ENCODE results near the gene PJVK. TPM values are rescaled to one million over a fixed set of nuclear protein-coding genes. Genes with fewer than 3 reads are reported as not detected.

Gene PJVK
- total RNA-seq, 1 donor from 2014 or later = 7.7 TPM

DNA sequence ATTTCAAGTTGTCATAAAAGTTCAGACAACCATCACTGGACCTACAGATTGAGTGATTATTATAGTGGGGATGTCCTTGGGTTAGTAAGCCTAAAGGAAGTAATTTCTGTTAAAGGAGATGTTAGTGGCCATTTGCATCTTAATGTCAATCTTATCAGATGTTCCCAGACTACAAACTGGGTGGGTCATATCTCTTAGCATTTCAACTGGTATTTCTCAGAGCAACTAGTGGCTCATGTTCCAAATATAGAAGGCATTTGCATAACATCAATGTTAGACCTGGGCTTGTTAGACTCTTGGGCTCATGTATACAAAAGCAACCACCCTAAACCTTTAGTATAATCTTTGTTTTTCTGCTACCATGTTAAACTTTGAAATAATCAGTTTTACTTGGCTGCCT, 47.0 kb downstream of the PJVK start:
- Mint-ChIP-seq H3K36me3 (ENCODE audit: insufficient read depth) (peaks cover 32% of the 10 kb centered on the region), H3K4me3 (ENCODE audit: low read depth) (no peak overlapping the region), H3K27me3 (no peaks in the 10 kb centered on the region), H3K9me3 (ENCODE audit: low read depth) (no peaks in the 10 kb centered on the region), H3K27ac (no peak overlapping the region), H3K4me1 (ENCODE audit: low read depth) (peaks cover 3% of the 10 kb centered on the region)
- TF ChIP-seq, protein P1, sequence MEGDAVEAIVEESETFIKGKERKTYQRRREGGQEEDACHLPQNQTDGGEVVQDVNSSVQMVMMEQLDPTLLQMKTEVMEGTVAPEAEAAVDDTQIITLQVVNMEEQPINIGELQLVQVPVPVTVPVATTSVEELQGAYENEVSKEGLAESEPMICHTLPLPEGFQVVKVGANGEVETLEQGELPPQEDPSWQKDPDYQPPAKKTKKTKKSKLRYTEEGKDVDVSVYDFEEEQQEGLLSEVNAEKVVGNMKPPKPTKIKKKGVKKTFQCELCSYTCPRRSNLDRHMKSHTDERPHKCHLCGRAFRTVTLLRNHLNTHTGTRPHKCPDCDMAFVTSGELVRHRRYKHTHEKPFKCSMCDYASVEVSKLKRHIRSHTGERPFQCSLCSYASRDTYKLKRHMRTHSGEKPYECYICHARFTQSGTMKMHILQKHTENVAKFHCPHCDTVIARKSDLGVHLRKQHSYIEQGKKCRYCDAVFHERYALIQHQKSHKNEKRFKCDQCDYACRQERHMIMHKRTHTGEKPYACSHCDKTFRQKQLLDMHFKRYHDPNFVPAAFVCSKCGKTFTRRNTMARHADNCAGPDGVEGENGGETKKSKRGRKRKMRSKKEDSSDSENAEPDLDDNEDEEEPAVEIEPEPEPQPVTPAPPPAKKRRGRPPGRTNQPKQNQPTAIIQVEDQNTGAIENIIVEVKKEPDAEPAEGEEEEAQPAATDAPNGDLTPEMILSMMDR (IDR thresholded peaks at IDR 0.05; ENCODE audit: unreplicated experiment) = no peak
- DNase-seq (ENCODE audit: low spot score, unreplicated experiment) = no peak

DNA sequence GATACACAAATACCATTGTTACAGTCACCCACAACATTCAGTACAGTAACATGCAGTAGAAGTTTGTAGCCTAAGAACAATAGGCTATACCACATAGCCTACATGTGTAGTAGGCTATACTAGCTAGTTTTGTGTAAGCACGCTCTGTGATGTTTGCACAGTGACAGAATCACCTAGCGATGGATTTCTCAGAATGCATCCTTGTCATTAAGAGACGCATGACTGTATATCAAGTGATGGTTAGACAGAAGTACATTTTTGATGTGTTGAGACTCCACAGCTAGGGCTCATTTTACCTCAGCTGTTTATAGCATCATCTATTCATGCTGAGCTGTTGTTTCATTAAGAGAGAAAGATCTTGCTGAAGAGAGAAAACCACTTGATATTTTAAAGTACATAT, 48.5 kb downstream of the PJVK start:
- H3K27me3 Mint-ChIP-seq = no peaks in the 10 kb centered on the region
- DNase-seq (ENCODE audit: low spot score, unreplicated experiment) = no peak
- H3K4me1 Mint-ChIP-seq (ENCODE audit: low read depth) = peaks cover 3% of the 10 kb centered on the region
- H3K27ac Mint-ChIP-seq = no peak overlapping the region
- no peak overlapping the region for H3K4me3 Mint-ChIP-seq (ENCODE audit: low read depth)
- TF ChIP-seq, protein P1 (IDR thresholded peaks at IDR 0.05; ENCODE audit: unreplicated experiment) = no peak
- H3K9me3 Mint-ChIP-seq (ENCODE audit: low read depth) = no peaks in the 10 kb centered on the region
- H3K36me3 Mint-ChIP-seq (ENCODE audit: insufficient read depth) = peaks cover 29% of the 10 kb centered on the region

DNA sequence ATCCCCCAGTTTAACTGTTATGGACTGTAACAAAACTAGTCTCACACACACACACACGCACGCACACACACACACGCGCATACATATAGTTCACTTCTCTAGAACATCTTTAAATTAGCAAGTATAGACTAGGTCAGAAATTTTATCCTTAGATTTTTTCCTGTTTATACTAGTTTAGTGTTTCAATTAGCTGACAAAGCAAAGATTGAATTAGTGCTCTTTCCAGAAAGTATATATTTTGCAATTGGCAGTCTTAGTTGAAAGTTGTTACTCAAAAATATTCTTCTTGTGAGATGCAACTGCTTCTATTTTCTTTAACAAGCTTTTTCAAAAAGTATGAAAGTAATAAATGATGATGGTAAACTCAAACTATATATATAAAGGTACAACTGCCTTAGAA, 51.6 kb downstream of the PJVK start:
- Mint-ChIP-seq H3K4me3 (ENCODE audit: low read depth) (no peak overlapping the region), H3K27me3 (no peaks in the 10 kb centered on the region), H3K9me3 (ENCODE audit: low read depth) (no peaks in the 10 kb centered on the region), H3K27ac (no peak overlapping the region), H3K4me1 (ENCODE audit: low read depth) (peaks cover 4% of the 10 kb centered on the region), H3K36me3 (ENCODE audit: insufficient read depth) (peaks cover 18% of the 10 kb centered on the region)
- TF ChIP-seq, protein P1 (IDR thresholded peaks at IDR 0.05; ENCODE audit: unreplicated experiment) = no peak
- no peak for DNase-seq (ENCODE audit: low spot score, unreplicated experiment)

DNA sequence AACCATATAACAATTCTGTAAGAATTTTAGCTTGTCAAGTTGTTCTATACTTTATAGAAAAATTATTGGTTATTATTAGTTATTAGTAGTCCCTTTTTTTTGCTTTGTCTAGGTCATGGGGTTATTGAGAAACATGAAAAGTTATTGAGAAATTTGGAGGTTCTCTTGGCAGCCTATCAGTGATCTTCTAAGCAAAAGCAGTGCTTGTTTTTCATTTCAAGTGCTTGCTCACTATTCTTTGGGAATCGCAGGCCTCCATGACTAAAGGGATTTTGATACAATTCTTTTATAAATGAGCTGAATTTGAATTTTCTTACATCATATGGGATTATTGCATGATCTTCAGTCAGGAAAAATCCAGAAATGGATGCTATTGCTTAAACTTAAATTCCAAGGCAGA, 54.9 kb downstream of the PJVK start:
- Mint-ChIP-seq H3K27ac (no peak overlapping the region), H3K9me3 (ENCODE audit: low read depth) (no peaks in the 10 kb centered on the region), H3K4me3 (ENCODE audit: low read depth) (no peak overlapping the region), H3K36me3 (ENCODE audit: insufficient read depth) (peaks cover 7% of the 10 kb centered on the region), H3K27me3 (no peaks in the 10 kb centered on the region), H3K4me1 (ENCODE audit: low read depth) (peaks cover 1% of the 10 kb centered on the region)
- no peak for DNase-seq (ENCODE audit: low spot score, unreplicated experiment)
- TF ChIP-seq, protein P1 (IDR thresholded peaks at IDR 0.05; ENCODE audit: unreplicated experiment) = no peak

DNA sequence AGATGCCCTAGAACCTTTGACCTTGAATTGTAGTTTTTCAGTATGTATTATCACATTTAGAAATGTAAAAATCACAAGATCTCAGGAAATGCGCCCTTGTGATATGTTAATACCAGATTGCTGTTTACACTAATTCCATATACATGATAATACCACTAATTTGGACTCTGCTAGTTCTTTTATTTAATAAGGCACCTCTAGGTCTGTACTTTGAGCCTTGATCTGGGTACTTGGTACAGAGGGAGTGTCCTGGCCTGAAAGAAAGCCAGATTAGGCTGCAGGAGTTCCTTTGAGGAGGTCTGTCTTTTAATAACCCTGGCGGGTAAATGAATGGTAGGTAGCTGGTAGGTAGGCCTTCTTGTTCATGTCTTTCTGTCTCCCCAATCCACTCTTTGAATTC, 55.3 kb downstream of the PJVK start:
- no peaks in the 10 kb centered on the region for H3K9me3 Mint-ChIP-seq (ENCODE audit: low read depth)
- no peak overlapping the region for H3K4me3 Mint-ChIP-seq (ENCODE audit: low read depth)
- no peak overlapping the region for H3K27ac Mint-ChIP-seq
- no peaks in the 10 kb centered on the region for H3K27me3 Mint-ChIP-seq
- peaks cover 1% of the 10 kb centered on the region for H3K4me1 Mint-ChIP-seq (ENCODE audit: low read depth)
- H3K36me3 Mint-ChIP-seq (ENCODE audit: insufficient read depth) = peaks cover 7% of the 10 kb centered on the region
- no peak for DNase-seq (ENCODE audit: low spot score, unreplicated experiment)
- TF ChIP-seq, protein P1 (IDR thresholded peaks at IDR 0.05; ENCODE audit: unreplicated experiment) = no peak
